MM.1S (cell line): Measurements from ENCODE around the gene HSD17B14.

Source experiments
- CTCF ChIP-seq: fragments of 300-600 bp; sonication (generic); IDR thresholded peaks from 2 replicates; pipeline ENCODE4 v1.5.1; 2016; ENCODE audit warnings: antibody characterized with exemption, low read length, mixed read lengths
- EZH2 ChIP-seq: fragments of 300-600 bp; sonication (generic); optimal IDR thresholded peaks from 2 replicates; pipeline ENCODE3; 2017; ENCODE audit warnings: low read depth, mild to moderate bottlenecking, antibody characterized with exemption, low read length, mixed read lengths

DNA sequence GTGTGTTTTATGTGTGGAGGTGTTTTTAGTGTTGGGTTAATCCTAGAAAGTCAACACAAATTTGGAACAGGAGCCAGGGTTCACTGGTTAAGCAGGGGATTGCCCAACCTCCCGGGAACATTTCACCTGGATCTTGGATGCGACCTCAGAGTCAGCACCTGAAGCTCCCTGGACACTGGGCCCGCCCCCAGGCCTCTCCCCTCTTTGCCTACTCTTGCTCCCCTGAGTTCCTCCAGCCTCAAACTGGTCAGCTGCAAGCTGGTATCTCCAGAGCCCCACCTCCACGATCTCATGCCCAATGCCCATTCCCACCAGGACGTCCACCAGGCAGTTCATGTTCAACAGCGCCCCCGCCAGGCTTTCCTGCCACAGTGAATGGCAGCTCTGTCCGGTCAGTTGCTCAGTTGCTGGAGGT, 9.7 kb downstream of the HSD17B14 start:
- no peak for TF ChIP-seq EZH2
- TF ChIP-seq CTCF, result no peak
